ENCODE measurements around the gene CREG1. TPM values are rescaled to one million over a fixed set of nuclear protein-coding genes. Genes with fewer than 3 reads are reported as not detected.
A peak's percentile ranks its signal among the peaks of the same experiment; 100 is the strongest.
"Not testable (repeated sequence)": the region's sequence is repeated elsewhere in the genome, so short reads cannot be mapped to it uniquely, and the experiment has no call there.

The CREG1 gene
- total RNA-seq, 1 experiment from 2014 or later, result 46.2 TPM

DNA sequence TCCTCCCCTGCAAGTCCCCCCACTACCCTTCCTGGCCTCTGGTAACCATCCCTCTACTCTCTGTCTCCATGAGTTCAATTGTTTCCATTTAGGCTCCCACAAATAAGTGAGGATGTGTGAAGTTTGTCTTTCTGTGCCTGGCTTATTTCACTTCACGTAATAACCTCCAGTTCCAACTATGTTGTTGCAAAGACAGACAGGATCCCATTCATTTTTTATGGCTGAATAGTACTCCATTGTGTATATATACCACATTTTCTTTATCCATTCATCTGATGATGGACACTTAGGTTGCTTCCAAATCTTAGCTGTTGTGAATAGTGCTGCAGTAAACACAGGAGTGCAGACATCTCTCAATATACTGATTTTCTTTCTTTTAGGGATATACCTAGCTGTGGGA lies 1.5 kb upstream of the CREG1 start:
- DNase-seq (ENCODE audit: low read depth in 1 of 2, low spot score in 2 of 2); H3K27ac ChIP-seq; H3K9me3 ChIP-seq (replicated peaks); H3K36me3 ChIP-seq; H3K27me3 ChIP-seq (replicated peaks); H3K4me3 ChIP-seq: not testable (repeated sequence)
- peaks cover 11% of the 10 kb centered on the region for H3K4me1 ChIP-seq (replicated peaks)

DNA sequence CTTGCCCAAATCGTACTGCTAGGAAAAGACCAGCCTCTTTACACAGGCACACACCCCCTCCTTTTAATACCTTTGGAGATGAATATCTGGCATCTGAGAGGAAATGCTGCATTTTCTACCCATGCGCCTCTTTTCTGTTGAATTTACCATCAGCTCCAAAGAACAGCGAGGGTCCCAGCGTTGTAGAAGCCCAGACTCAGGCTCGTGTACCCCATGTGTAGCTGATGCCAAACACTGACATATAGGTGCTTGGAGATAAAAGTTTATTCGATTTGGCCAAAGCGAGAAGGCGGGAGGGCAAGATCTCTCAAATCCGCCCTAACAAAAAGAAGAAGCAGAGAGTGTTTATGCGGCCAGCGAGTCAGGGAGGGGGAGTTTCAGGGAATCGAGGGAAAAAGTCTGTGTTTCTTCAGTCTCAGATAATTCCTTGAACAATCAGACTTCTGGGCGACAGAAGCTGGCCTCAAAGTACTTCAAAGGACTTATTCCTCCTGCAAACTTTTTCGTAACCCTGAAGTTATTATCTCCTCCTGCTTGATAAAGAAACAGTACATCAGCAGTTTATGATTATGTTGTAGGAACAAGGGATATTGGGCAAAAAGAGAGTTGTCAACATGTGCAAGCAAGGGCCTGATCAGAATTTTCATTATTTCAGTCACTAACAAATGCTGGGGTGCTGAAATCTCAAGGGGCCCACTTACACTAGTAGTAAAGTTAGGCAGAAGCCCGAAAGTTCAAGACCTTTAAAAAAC lies 642 bp upstream of the CREG1 start:
- H3K9me3 ChIP-seq (replicated peaks), result no peaks in the 10 kb centered on the region
- DNase-seq (ENCODE audit: low read depth in 1 of 2, low spot score in 2 of 2), result no peak
- no peaks in the 10 kb centered on the region for H3K27me3 ChIP-seq (replicated peaks)
- H3K4me1 ChIP-seq (replicated peaks), result peaks cover 11% of the 10 kb centered on the region
- H3K27ac ChIP-seq, result no peak overlapping the region
- H3K4me3 ChIP-seq, result peak overlapping the region; percentile 83
- 0 out of 2 replicates have a peak, but pooled peaks cover 4% of the 10 kb centered on the region for H3K36me3 ChIP-seq

GRCh38 chr1:167551362-167551761 lies 2.2 kb downstream of the CREG1 start:
- Histone ChIP-seq H3K4me3 (no peak overlapping the region), H3K9me3 (replicated peaks) (no peaks in the 10 kb centered on the region), H3K4me1 (replicated peaks) (peaks cover 11% of the 10 kb centered on the region), H3K36me3 (0 out of 2 replicates have a peak, but pooled peaks cover 4% of the 10 kb centered on the region), H3K27me3 (replicated peaks) (no peaks in the 10 kb centered on the region), H3K27ac (no peak overlapping the region)
- DNase-seq (ENCODE audit: low read depth in 1 of 2, low spot score in 2 of 2), result no peak

DNA sequence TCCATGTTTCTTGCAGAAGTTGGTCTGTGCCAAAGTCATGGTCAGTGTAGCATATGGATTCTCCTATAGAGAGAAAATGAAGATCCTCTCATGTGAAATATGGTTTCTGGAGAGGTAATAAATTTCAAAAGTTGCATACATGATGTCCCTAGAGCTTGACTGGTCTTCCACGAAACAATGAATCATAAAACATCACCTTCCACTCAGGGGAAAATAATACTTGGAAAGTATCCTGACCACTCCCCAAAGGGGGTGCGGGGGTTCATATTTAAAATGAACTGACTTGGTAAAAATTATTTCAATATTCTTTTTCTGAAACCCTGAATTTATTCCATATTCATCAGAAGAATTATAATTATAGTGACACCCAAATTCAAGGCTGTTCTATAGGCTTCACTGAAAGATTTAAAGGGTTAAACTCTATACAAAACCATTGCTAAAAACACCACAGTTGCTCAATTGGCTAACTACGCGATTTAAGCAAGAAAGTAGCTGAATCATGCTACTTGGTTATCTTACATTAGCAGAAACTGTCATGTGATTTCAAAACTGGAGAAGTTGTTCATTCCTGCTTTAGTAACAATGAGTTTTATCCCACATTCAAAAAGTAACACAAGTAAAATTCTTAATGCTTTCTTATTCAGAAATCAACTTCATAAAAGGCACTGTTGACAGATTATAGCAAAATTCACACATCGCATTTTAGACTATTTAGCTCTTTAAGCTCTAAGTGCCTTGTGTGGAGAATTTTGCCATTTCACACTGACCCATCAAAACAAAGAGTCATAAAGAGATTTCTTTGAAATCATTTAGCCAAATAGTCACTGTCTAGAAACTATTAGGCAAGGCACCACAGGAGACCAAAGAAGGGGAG lies 5.3 kb downstream of the CREG1 start:
- Histone ChIP-seq H3K36me3 (0 out of 2 replicates have a peak, but pooled peaks cover 2% of the 10 kb centered on the region), H3K27me3 (replicated peaks) (no peaks in the 10 kb centered on the region), H3K4me1 (replicated peaks) (peaks cover 4% of the 10 kb centered on the region), H3K27ac (no peak overlapping the region), H3K9me3 (replicated peaks) (no peaks in the 10 kb centered on the region; the same call in 1 of the 2 replicates), H3K4me3 (no peak overlapping the region)
- no peak for DNase-seq (ENCODE audit: low read depth in 1 of 2, low spot score in 2 of 2)

DNA sequence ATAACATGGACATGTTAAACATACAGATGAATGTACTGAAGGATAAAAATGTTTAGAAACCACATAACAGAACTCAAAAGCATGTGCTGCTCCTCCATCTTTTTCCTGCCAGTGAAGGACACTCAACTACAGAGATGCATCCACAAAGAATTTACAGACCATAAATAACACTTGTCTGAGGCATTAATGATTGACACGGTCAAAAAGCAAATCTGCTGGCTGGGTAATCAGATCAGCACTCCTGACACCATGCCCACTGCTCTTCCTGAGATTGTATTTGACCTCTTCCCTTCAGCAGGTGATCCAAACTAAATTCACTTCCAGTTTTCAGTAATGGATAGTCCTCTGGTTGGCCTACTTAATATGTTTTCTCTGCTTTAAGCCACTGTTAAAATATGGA lies 6.6 kb downstream of the CREG1 start:
- no peak for DNase-seq (ENCODE audit: low read depth in 1 of 2, low spot score in 2 of 2)
- no peaks in the 10 kb centered on the region for H3K36me3 ChIP-seq
- no peaks in the 10 kb centered on the region for H3K4me1 ChIP-seq (replicated peaks)
- no peak overlapping the region for H3K4me3 ChIP-seq
- no peaks in the 10 kb centered on the region; the same call in 1 of the 2 replicates for H3K9me3 ChIP-seq (replicated peaks)
- H3K27me3 ChIP-seq (replicated peaks), result no peaks in the 10 kb centered on the region
- H3K27ac ChIP-seq, result no peak overlapping the region

GRCh38 chr1:167545349-167545748 lies 8.2 kb downstream of the CREG1 start:
- no peaks in the 10 kb centered on the region for H3K27me3 ChIP-seq (replicated peaks)
- H3K36me3 ChIP-seq, result no peaks in the 10 kb centered on the region
- no peak overlapping the region for H3K4me3 ChIP-seq
- no peak overlapping the region for H3K27ac ChIP-seq
- no peaks in the 10 kb centered on the region; the same call in 1 of the 2 replicates for H3K9me3 ChIP-seq (replicated peaks)
- no peaks in the 10 kb centered on the region for H3K4me1 ChIP-seq (replicated peaks)
- DNase-seq (ENCODE audit: low read depth in 1 of 2, low spot score in 2 of 2), result no peak

GRCh38 chr1:167544447-167545093 lies 9.0 kb downstream of the CREG1 start:
- H3K36me3 ChIP-seq, result no peaks in the 10 kb centered on the region
- no peaks in the 10 kb centered on the region for H3K4me1 ChIP-seq (replicated peaks)
- H3K27ac ChIP-seq, result no peak overlapping the region

DNA sequence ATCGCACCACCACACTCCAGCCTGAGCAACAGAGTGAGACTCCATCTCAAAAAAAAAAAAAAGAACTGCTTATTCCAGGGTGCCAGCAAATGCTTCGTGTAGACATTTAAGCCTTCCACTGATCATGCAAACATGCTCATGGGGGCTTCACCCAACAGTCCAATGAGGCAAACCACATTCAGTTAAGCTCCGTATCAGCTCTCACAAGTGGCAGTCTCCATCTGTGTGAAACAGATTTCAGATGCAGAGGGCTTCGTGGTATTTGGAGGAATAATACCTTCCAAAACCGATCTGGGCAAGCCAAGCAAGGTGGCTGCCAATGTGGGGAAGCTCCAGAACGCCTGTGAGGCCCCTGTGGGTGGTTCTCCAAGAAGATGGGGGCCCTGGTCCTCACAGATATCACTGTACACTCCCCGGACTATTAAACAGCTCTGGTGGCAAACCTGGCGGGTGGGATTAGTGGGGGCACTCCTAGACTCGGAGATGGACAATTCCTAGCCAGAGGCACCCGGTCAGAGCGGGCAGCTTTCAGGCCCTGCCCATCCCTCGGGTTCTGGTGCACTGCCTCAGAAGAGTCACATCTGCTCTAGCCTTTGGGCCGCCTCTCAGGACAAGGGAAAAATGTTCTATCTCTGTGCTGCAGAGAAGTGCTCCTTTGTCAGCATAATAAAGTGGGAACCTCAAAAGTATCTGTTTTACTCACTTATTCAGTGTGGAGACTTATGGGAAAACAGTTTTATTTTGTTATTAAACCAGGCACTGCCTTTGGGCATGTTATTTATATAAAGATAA lies 10.2 kb downstream of the CREG1 start:
- no peak for DNase-seq (ENCODE audit: low read depth in 1 of 2, low spot score in 2 of 2)
- Histone ChIP-seq H3K9me3 (replicated peaks) (no peaks in the 10 kb centered on the region; the same call in 1 of the 2 replicates), H3K4me1 (replicated peaks) (no peaks in the 10 kb centered on the region), H3K27me3 (replicated peaks) (no peaks in the 10 kb centered on the region), H3K4me3 (no peak overlapping the region), H3K27ac (no peak overlapping the region), H3K36me3 (no peaks in the 10 kb centered on the region)

More at GRCh38 chr1:167544447-167545093, 9.0 kb downstream of the CREG1 start:
- H3K9me3 ChIP-seq (replicated peaks), result no peaks in the 10 kb centered on the region; the same call in 1 of the 2 replicates
- no peak overlapping the region for H3K4me3 ChIP-seq
- no peak for DNase-seq (ENCODE audit: low read depth in 1 of 2, low spot score in 2 of 2)
- H3K27me3 ChIP-seq (replicated peaks), result no peaks in the 10 kb centered on the region

DNA sequence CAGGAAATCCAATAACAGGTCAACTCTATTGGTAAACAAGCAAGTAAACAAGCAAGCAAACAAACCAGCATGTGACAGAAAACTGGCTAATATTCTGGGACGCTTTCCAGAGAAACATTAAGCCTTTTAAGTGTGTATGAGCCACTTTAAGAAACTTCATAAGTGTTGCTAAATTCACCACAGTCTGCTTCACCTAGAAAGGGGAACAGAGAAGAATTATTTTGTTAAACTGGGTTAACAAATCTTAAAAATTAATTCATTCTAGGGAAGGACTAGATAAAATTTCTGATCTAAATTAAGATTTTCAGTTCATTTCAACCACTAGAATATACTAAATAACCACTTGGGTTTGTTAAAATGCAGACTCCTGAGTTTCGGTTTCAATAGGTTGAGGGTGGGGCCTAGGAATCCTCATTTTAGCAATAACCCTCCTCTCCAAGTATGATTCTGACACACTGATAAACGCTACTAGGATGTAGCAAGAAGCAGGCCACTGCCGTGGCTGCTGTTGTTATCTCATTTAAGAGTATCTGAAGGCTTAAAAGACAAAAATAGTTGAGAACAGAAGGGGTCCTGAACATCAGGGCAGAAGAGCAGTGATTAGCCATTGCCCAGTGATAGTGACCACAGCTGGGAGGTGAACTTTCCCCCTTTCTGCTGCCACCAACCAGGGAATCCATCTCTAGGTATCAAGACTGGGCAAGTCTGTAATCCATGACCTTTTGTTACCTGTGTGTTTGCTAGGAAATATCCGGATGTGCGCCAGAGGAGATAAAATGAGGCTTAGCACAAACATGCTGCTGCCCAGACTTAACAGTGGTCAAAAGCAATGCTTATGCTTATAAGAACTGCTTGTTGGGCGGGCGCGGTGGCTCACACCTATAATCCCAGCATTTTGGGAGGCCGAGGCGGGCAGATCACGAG lies 11.2 kb downstream of the CREG1 start:
- DNase-seq (ENCODE audit: low read depth in 1 of 2, low spot score in 2 of 2), result no peak

DNA sequence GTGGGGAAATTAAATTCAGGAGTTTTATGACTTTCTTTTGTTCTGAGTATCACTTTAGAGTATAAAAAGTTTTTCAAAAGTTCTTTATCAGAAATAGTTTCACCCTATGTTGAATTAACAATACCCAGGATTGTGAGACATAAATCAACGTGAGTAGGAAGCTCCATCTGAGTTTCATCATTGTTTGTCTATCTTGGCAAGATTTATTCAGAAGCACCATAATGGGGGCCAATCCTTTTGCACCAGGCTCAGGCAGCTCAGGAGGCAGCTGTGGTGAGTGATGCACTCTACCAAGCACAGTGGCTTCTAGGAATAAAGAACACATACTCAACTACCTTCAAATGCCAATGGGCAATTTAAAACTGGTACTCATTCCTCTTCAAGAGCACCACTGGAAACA lies 12.0 kb downstream of the CREG1 start:
- no peaks in the 10 kb centered on the region for H3K36me3 ChIP-seq
- no peak overlapping the region for H3K27ac ChIP-seq
- no peaks in the 10 kb centered on the region for H3K27me3 ChIP-seq (replicated peaks)
- no peak overlapping the region for H3K4me3 ChIP-seq
- DNase-seq (ENCODE audit: low read depth in 1 of 2, low spot score in 2 of 2), result no peak
- no peaks in the 10 kb centered on the region; the same call in 1 of the 2 replicates for H3K9me3 ChIP-seq (replicated peaks)
- no peaks in the 10 kb centered on the region for H3K4me1 ChIP-seq (replicated peaks)

More for the DNA sequence above, 11.2 kb downstream of the CREG1 start:
- Histone ChIP-seq H3K4me1 (replicated peaks) (no peaks in the 10 kb centered on the region), H3K9me3 (replicated peaks) (no peaks in the 10 kb centered on the region; the same call in 1 of the 2 replicates), H3K36me3 (no peaks in the 10 kb centered on the region), H3K27ac (no peak overlapping the region), H3K27me3 (replicated peaks) (no peaks in the 10 kb centered on the region), H3K4me3 (no peak overlapping the region)

GRCh38 chr1:167541003-167541402 lies 12.6 kb downstream of the CREG1 start:
- no peaks in the 10 kb centered on the region; the same call in 1 of the 2 replicates for H3K9me3 ChIP-seq (replicated peaks)
- no peak overlapping the region for H3K4me3 ChIP-seq
- H3K27ac ChIP-seq, result no peak overlapping the region
- H3K36me3 ChIP-seq, result no peaks in the 10 kb centered on the region
- H3K27me3 ChIP-seq (replicated peaks), result no peaks in the 10 kb centered on the region
- DNase-seq (ENCODE audit: low read depth in 1 of 2, low spot score in 2 of 2), result no peak
- no peaks in the 10 kb centered on the region for H3K4me1 ChIP-seq (replicated peaks)

GRCh38 chr1:167538657-167539056 lies 14.9 kb downstream of the CREG1 start:
- no peak overlapping the region for H3K27ac ChIP-seq
- H3K4me3 ChIP-seq, result no peak overlapping the region
- DNase-seq (ENCODE audit: low read depth in 1 of 2, low spot score in 2 of 2), result no peak
- no peaks in the 10 kb centered on the region for H3K4me1 ChIP-seq (replicated peaks)
- no peaks in the 10 kb centered on the region for H3K27me3 ChIP-seq (replicated peaks)
- H3K36me3 ChIP-seq, result no peaks in the 10 kb centered on the region
- no peaks in the 10 kb centered on the region for H3K9me3 ChIP-seq (replicated peaks)
